Stimulated activated CD4-positive, alpha-beta T cell treated with anti-CD3 and anti-CD28 coated beads, Interleukin-4, amount 100 ng/mL, for 48 hours (primary cell): ENCODE measurements around the gene ZNF541.
"Not testable (repeated sequence)": the region's sequence is repeated elsewhere in the genome, so short reads cannot be mapped to it uniquely, and the experiment has no call there.

Experiments used
- DNase-seq, 2 donors: peaks; one replicate each; pipeline ENCODE4 v3.0.0-alpha.2; 2020; ENCODE audit warnings: low read depth in 2 of 2

ZNF541 gene

GRCh38 chr19:47599671-47600245, 26.8 kb upstream of the ZNF541 start:
- DNase-seq: not testable (repeated sequence)

- no peak for DNase-seq
Measured at GRCh38 chr19:47598407-47599349, 25.7 kb upstream of the ZNF541 start.

GRCh38 chr19:47595944-47596343, 23.0 kb upstream of the ZNF541 start:
- no peak for DNase-seq

- DNase-seq: no peak
Measured at GRCh38 chr19:47593860-47594259, 20.9 kb upstream of the ZNF541 start.

GRCh38 chr19:47589824-47590223, 16.9 kb upstream of the ZNF541 start:
- no peak for DNase-seq

- DNase-seq: no peak
Measured at GRCh38 chr19:47587295-47587694, 14.3 kb upstream of the ZNF541 start.

GRCh38 chr19:47583161-47583560, 10.2 kb upstream of the ZNF541 start:
- not testable (repeated sequence) for DNase-seq

GRCh38 chr19:47582320-47582909, 9.5 kb upstream of the ZNF541 start:
- DNase-seq: no peak

- no peak for DNase-seq
Measured at GRCh38 chr19:47581605-47582319, 8.8 kb upstream of the ZNF541 start.

- no peak for DNase-seq
Measured at GRCh38 chr19:47580397-47580796, 7.4 kb upstream of the ZNF541 start.

GRCh38 chr19:47572635-47573034, 313 bp downstream of the ZNF541 start:
- no peak for DNase-seq

GRCh38 chr19:47569331-47569730, 3.6 kb downstream of the ZNF541 start:
- DNase-seq: no peak

- no peak for DNase-seq
Measured at GRCh38 chr19:47564081-47564480, 8.9 kb downstream of the ZNF541 start.

- DNase-seq: no peak
Measured at GRCh38 chr19:47561440-47562057, 11.4 kb downstream of the ZNF541 start.

- no peak for DNase-seq
Measured at GRCh38 chr19:47560999-47561398, 11.9 kb downstream of the ZNF541 start.

GRCh38 chr19:47550129-47550528, 22.8 kb downstream of the ZNF541 start:
- DNase-seq: no peak

- DNase-seq: no peak
Measured at GRCh38 chr19:47549261-47549862, 23.6 kb downstream of the ZNF541 start.

GRCh38 chr19:47547199-47547598, 25.7 kb downstream of the ZNF541 start:
- no peak for DNase-seq

- DNase-seq: no peak
Measured at GRCh38 chr19:47545061-47545948, 27.6 kb downstream of the ZNF541 start.

GRCh38 chr19:47544476-47544875, 28.5 kb downstream of the ZNF541 start:
- DNase-seq: no peak
